Tibial nerve (tissue), 3 donors: ENCODE results near the gene PLXNA4.

ENCODE experiments used
- CTCF ChIP-seq, 5 experiments: fragments of 200-600 bp in 3 of 5; fragments of 450-650 bp in 2 of 5; sonication (generic) in 3 of 5; IDR thresholded peaks; one replicate each; pipeline ENCODE4 v1.5.1; 2016 to 2019; ENCODE audit warnings: antibody characterized with exemption in 5 of 5, mild to moderate bottlenecking in 3 of 5, moderate library complexity in 2 of 5
- POLR2A ChIP-seq, 2 donors: fragments of 450-650 bp; IDR thresholded peaks; one replicate each; pipeline ENCODE4 v1.6.1; 2017; ENCODE audit warnings: antibody characterized with exemption in 2 of 2, mild to moderate bottlenecking in 2 of 2, moderate library complexity in 2 of 2

GRCh38 chr7:132347858-132348257 lies 228.4 kb downstream of the PLXNA4 start:
- TF ChIP-seq CTCF (IDR thresholded peaks at IDR 0.05) = no peak
- no peak for TF ChIP-seq POLR2A (IDR thresholded peaks at IDR 0.05)
